ENCODE measurements around the gene TYRP1. TPM values are rescaled to one million over a fixed set of nuclear protein-coding genes. Genes with fewer than 3 reads are reported as not detected.

Gene TYRP1
- total RNA-seq, 1 experiment from 2014 or later = 0.04 TPM

- H3K4me3 ChIP-seq = no peak overlapping the region
- H3K27me3 ChIP-seq = no peaks in the 10 kb centered on the region
- no peak for DNase-seq
- H3K4me1 ChIP-seq = no peaks in the 10 kb centered on the region
- H3K9me3 ChIP-seq (replicated peaks) = no peaks in the 10 kb centered on the region
- no peaks in the 10 kb centered on the region for H3K36me3 ChIP-seq
- H3K27ac ChIP-seq = no peak overlapping the region
Measured at GRCh38 chr9:12737871-12738270, 44.7 kb downstream of the TYRP1 start.

- no peak for DNase-seq
- H3K4me1 ChIP-seq = no peaks in the 10 kb centered on the region
- no peak overlapping the region for H3K4me3 ChIP-seq
- no peaks in the 10 kb centered on the region for H3K27me3 ChIP-seq
- H3K36me3 ChIP-seq = no peaks in the 10 kb centered on the region
- H3K9me3 ChIP-seq (replicated peaks) = no peaks in the 10 kb centered on the region
- H3K27ac ChIP-seq = no peak overlapping the region
Measured at GRCh38 chr9:12739014-12739652, 45.9 kb downstream of the TYRP1 start.

- H3K9me3 ChIP-seq (replicated peaks) = no peaks in the 10 kb centered on the region
- H3K4me3 ChIP-seq = no peak overlapping the region
- no peaks in the 10 kb centered on the region for H3K27me3 ChIP-seq
- DNase-seq = no peak
- H3K27ac ChIP-seq = no peak overlapping the region
- H3K36me3 ChIP-seq = no peaks in the 10 kb centered on the region
- no peaks in the 10 kb centered on the region for H3K4me1 ChIP-seq
Measured at GRCh38 chr9:12740845-12741244, 47.7 kb downstream of the TYRP1 start.

- Histone ChIP-seq H3K36me3 (no peaks in the 10 kb centered on the region), H3K9me3 (replicated peaks) (no peaks in the 10 kb centered on the region), H3K27ac (no peak overlapping the region), H3K4me1 (no peaks in the 10 kb centered on the region), H3K4me3 (no peak overlapping the region), H3K27me3 (no peaks in the 10 kb centered on the region)
- no peak for DNase-seq
Measured at GRCh38 chr9:12748016-12748415, 54.8 kb downstream of the TYRP1 start.

GRCh38 chr9:12748954-12749353, 55.8 kb downstream of the TYRP1 start:
- no peak overlapping the region for H3K27ac ChIP-seq
- no peak overlapping the region for H3K4me3 ChIP-seq
- H3K27me3 ChIP-seq = no peaks in the 10 kb centered on the region
- H3K4me1 ChIP-seq = no peaks in the 10 kb centered on the region
- no peaks in the 10 kb centered on the region for H3K9me3 ChIP-seq (replicated peaks)
- no peak for DNase-seq
- H3K36me3 ChIP-seq = no peaks in the 10 kb centered on the region

GRCh38 chr9:12753931-12754330, 60.7 kb downstream of the TYRP1 start:
- Histone ChIP-seq H3K27ac (no peak overlapping the region), H3K27me3 (no peaks in the 10 kb centered on the region)

GRCh38 chr9:12759761-12760160, 66.6 kb downstream of the TYRP1 start:
- no peak for DNase-seq

More at GRCh38 chr9:12753931-12754330, 60.7 kb downstream of the TYRP1 start:
- H3K36me3 ChIP-seq = no peaks in the 10 kb centered on the region
- no peak overlapping the region for H3K4me3 ChIP-seq
- H3K9me3 ChIP-seq (replicated peaks) = no peaks in the 10 kb centered on the region
- H3K4me1 ChIP-seq = no peaks in the 10 kb centered on the region
- no peak for DNase-seq

More at GRCh38 chr9:12759761-12760160, 66.6 kb downstream of the TYRP1 start:
- H3K27ac ChIP-seq = no peak overlapping the region
- no peaks in the 10 kb centered on the region; the same call in 1 of the 2 replicates for H3K4me1 ChIP-seq
- no peak overlapping the region for H3K4me3 ChIP-seq
- H3K9me3 ChIP-seq (replicated peaks) = no peaks in the 10 kb centered on the region
- H3K27me3 ChIP-seq = no peaks in the 10 kb centered on the region
- H3K36me3 ChIP-seq = no peaks in the 10 kb centered on the region

Other genes with a start within 250 kb of the TYRP1 start
- gene LURAP1L, start 81.6 kb downstream of the TYRP1 start, total RNA-seq (2014; rRNA removed; shearing (Covaris generic)) = 5.3 and 6.4 TPM in 2 replicates

All from SJCRH30 (cell line).